Trophoblast cell (in vitro differentiated cells and primary cell): Measurements from ENCODE around the gene EGFR.
A peak's percentile ranks its signal among the peaks of the same experiment; 100 is the strongest.

Experiments used
- DNase-seq, 2 donors: peaks; one replicate each; pipeline ENCODE4 v3.0.0-alpha.2; 2016
- H2AFZ ChIP-seq: 2 replicates; pipeline ENCODE4 v1.6.1; 2013; ENCODE audit warnings: low read length, moderate library complexity, mild to moderate bottlenecking; ENCODE audit not compliant: insufficient read depth, poor library complexity
- H2AK5ac ChIP-seq: 2 replicates; pipeline ENCODE4 v1.6.1; 2013; ENCODE audit warnings: mild to moderate bottlenecking, low read length
- H2BK120ac ChIP-seq: 2 replicates; pipeline ENCODE4 v1.6.1; 2013; ENCODE audit warnings: low read length, mild to moderate bottlenecking, moderate library complexity; ENCODE audit not compliant: insufficient read depth, poor library complexity
- H2BK12ac ChIP-seq: 2 replicates; pipeline ENCODE4 v1.6.1; 2013; ENCODE audit warnings: mild to moderate bottlenecking, low read length, moderate library complexity
- H2BK5ac ChIP-seq: 2 replicates; pipeline ENCODE4 v1.6.1; 2013; ENCODE audit warnings: low read length, low read depth, moderate library complexity, mild to moderate bottlenecking; ENCODE audit not compliant: poor library complexity
- H3K14ac ChIP-seq: 2 replicates; pipeline ENCODE4 v1.6.1; 2013; ENCODE audit warnings: mild to moderate bottlenecking, low read length
- H3K18ac ChIP-seq: 2 replicates; pipeline ENCODE4 v1.6.1; 2013; ENCODE audit warnings: mild to moderate bottlenecking, low read length
- H3K23ac ChIP-seq: 2 replicates; pipeline ENCODE4 v1.6.1; 2013; ENCODE audit warnings: low read length
- H3K27ac ChIP-seq: 2 replicates; pipeline ENCODE4 v1.5.1; 2013; ENCODE audit warnings: low read depth, mild to moderate bottlenecking, inconsistent platforms, low read length, moderate library complexity
- H3K27me3 ChIP-seq: 2 replicates; pipeline ENCODE4 v1.6.1; 2013; ENCODE audit warnings: inconsistent platforms, mild to moderate bottlenecking, low read length, moderate library complexity; ENCODE audit not compliant: insufficient read depth
- H3K36me3 ChIP-seq, 2 experiments: 1 replicate in 1 of 2; 2 replicates in 1 of 2; pipeline ENCODE4 v1.6.1; 2013; ENCODE audit warnings: low read length in 2 of 2, mild to moderate bottlenecking in 2 of 2, moderate library complexity in 1 of 2; ENCODE audit not compliant: insufficient read depth in 2 of 2, control insufficient read depth in 1 of 2
- H3K4ac ChIP-seq: 2 replicates; pipeline ENCODE4 v1.6.1; 2013; ENCODE audit warnings: low read depth, mild to moderate bottlenecking, low read length, moderate library complexity
- H3K4me1 ChIP-seq, 2 experiments: 1 replicate in 1 of 2; 2 replicates in 1 of 2; pipeline ENCODE4 v1.6.1; 2013; ENCODE audit warnings: low read length in 2 of 2, mild to moderate bottlenecking in 2 of 2, moderate library complexity in 1 of 2; ENCODE audit not compliant: insufficient read depth in 2 of 2, control insufficient read depth in 1 of 2
- H3K4me2 ChIP-seq: 2 replicates; pipeline ENCODE4 v1.6.1; 2013; ENCODE audit warnings: inconsistent platforms, mild to moderate bottlenecking, low read length, moderate library complexity
- H3K4me3 ChIP-seq: 2 replicates; pipeline ENCODE4 v1.5.1; 2013; ENCODE audit warnings: mild to moderate bottlenecking, low read depth, low read length, inconsistent platforms
- H3K79me1 ChIP-seq: one replicate; pipeline ENCODE4 v1.6.1; 2013; ENCODE audit warnings: low read length
- H3K79me2 ChIP-seq: 2 replicates; pipeline ENCODE4 v1.6.1; 2013; ENCODE audit warnings: low read length, mild to moderate bottlenecking; ENCODE audit not compliant: control insufficient read depth, insufficient read depth, poor library complexity
- H3K9ac ChIP-seq: 2 replicates; pipeline ENCODE4 v1.6.1; 2013; ENCODE audit warnings: mild to moderate bottlenecking, low read length
- H3K9me3 ChIP-seq: 2 replicates; pipeline ENCODE4 v1.6.1; 2013; ENCODE audit warnings: low read depth, mild to moderate bottlenecking, control low read depth, inconsistent platforms, low read length; ENCODE audit not compliant: insufficient read depth
- H4K12ac ChIP-seq: 2 replicates; pipeline ENCODE4 v1.6.1; 2013; ENCODE audit warnings: low read depth, mild to moderate bottlenecking, low read length, moderate library complexity
- H4K8ac ChIP-seq: 2 replicates; pipeline ENCODE4 v1.6.1; 2013; ENCODE audit warnings: low read depth, mild to moderate bottlenecking, low read length, moderate library complexity
- H4K91ac ChIP-seq: one replicate; pipeline ENCODE4 v1.6.1; 2013; ENCODE audit warnings: low read depth, mild to moderate bottlenecking, low read length, moderate library complexity
- WGBS: extraction: QIAGEN DNeasy Blood & Tissue Kit; methylation state at CpG from one replicate; pipeline ENCODE4 v1.1.7; 2013; ENCODE audit warnings: missing lambda C conversion rate; ENCODE audit not compliant: insufficient read length, insufficient coverage; ENCODE audit errors: extremely low coverage; 5-methylcytosine and 5-hydroxymethylcytosine counted together

The EGFR gene

DNA sequence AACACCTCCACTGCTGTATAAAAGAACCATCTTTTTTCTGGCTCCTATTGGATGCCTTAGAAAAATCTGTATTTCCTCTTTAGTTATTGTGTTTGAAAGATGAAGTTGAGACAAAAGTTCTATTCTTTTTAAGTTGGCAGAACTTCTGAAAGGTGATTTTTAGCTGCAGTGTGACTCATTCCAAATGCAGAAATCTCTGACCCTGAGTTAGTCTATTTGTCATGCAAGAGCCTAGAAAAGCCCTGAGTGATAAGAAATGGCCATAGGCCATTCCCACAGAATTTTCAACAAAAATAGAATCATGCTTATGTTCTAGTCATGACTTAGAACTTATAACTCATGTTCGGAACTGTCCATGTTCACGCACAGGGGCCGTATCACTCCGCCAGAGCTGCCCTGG is 89.1 kb downstream of the EGFR start:
- Histone ChIP-seq H3K9ac (no peak overlapping the region), H2AFZ (no peak overlapping the region), H3K4ac (no peak overlapping the region), H3K9me3 (no peaks in the 10 kb centered on the region), H3K23ac (no peak overlapping the region), H2BK120ac (no peak overlapping the region), H3K27ac (no peak overlapping the region), H3K79me2 (peaks cover 2% of the 10 kb centered on the region), H4K12ac (no peak overlapping the region), H3K18ac (no peak overlapping the region), H4K91ac (no peak overlapping the region), H2AK5ac (no peak overlapping the region), H3K14ac (no peak overlapping the region), H3K4me3 (no peak overlapping the region), H3K4me1 (peaks cover 5 to 22% of the 10 kb centered on the region in 2 experiments), H3K79me1 (no peaks in the 10 kb centered on the region), H2BK12ac (no peak overlapping the region), H4K8ac (no peak overlapping the region), H3K4me2 (no peak overlapping the region), H3K27me3 (no peaks in the 10 kb centered on the region), H2BK5ac (no peak overlapping the region), H3K36me3 (no peaks in the 10 kb centered on the region)
- WGBS: no CpG with 5 or more reads among the region's 4 CpGs
- DNase-seq: peak in 1 of 2 donors; percentile 46

GRCh38 chr7:55108401-55108800 is 89.6 kb downstream of the EGFR start:
- Histone ChIP-seq H3K9me3 (no peaks in the 10 kb centered on the region), H3K27ac (no peak overlapping the region), H3K14ac (no peak overlapping the region), H3K4me1 (peaks cover 5 to 22% of the 10 kb centered on the region in 2 experiments), H2AFZ (no peak overlapping the region), H3K79me1 (no peaks in the 10 kb centered on the region), H2BK5ac (no peak overlapping the region), H3K27me3 (no peaks in the 10 kb centered on the region), H2BK120ac (no peak overlapping the region), H4K91ac (no peak overlapping the region), H3K9ac (no peak overlapping the region), H2AK5ac (no peak overlapping the region), H4K12ac (no peak overlapping the region), H2BK12ac (no peak overlapping the region), H3K4me2 (no peak overlapping the region), H4K8ac (no peak overlapping the region), H3K36me3 (no peaks in the 10 kb centered on the region), H3K23ac (no peak overlapping the region), H3K4ac (no peak overlapping the region), H3K4me3 (no peak overlapping the region), H3K79me2 (peaks cover 2% of the 10 kb centered on the region), H3K18ac (no peak overlapping the region)
- DNase-seq: peak; percentile 63 to 72
- no CpG with 5 or more reads among the region's 5 CpGs for WGBS

GRCh38 chr7:55108818-55109217 is 90.0 kb downstream of the EGFR start:
- no peaks in the 10 kb centered on the region for H3K79me1 ChIP-seq
- H3K14ac ChIP-seq: no peak overlapping the region
- no peak overlapping the region for H3K4me2 ChIP-seq
- H3K36me3 ChIP-seq: no peaks in the 10 kb centered on the region
- no peaks in the 10 kb centered on the region for H3K27me3 ChIP-seq
- H4K91ac ChIP-seq: no peak overlapping the region
- H3K4me1 ChIP-seq: peaks cover 5 to 22% of the 10 kb centered on the region in 2 experiments
- H2AFZ ChIP-seq: no peak overlapping the region
- H2BK12ac ChIP-seq: no peak overlapping the region
- no peak overlapping the region for H2BK120ac ChIP-seq
- no peak overlapping the region for H4K8ac ChIP-seq
- H3K9me3 ChIP-seq: no peaks in the 10 kb centered on the region
- H3K18ac ChIP-seq: no peak overlapping the region
- no peak overlapping the region for H2BK5ac ChIP-seq
- H3K79me2 ChIP-seq: peaks cover 2% of the 10 kb centered on the region
- H3K4me3 ChIP-seq: no peak overlapping the region
- no peak overlapping the region for H3K23ac ChIP-seq
- no peak for DNase-seq
- H4K12ac ChIP-seq: no peak overlapping the region
- H3K27ac ChIP-seq: no peak overlapping the region
- no peak overlapping the region for H3K4ac ChIP-seq
- no peak overlapping the region for H3K9ac ChIP-seq
- no peak overlapping the region for H2AK5ac ChIP-seq
- WGBS: no CpG with 5 or more reads among the region's 3 CpGs

DNA sequence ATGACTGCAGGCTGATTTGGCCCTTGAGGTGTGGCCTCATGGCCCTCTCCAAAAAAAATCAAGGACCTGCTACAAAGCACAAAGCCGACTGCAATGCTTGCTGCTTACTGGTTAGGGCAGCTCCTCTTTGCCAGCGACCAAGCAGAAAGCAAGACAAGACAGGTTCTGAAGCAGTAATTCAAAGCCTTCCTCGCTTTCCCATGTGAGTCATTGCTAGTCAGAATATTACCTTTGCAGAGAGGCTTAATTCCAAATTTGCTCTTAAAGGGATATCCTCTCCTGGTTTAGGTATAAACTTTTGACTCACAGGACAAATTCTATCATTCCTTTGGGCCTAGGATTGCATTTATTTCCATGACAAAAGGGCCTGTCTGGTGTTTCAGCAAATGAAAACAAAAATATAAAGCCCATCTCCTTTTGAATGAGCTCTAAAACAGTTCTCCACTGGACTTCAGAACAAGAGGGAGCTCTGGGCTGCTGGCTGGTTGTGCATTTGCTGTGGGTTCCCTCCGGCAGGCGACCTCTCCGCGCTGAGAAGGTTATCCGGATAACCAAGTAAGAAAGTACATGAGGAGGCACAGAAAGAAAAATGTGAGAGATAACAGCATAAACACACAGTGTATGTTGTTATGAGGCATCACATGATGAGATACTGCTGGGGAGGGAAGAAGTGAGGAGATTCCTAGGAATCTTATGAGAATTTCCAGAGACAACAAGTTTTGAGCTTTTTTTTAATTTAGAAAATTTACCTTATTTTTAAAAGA is 90.8 kb downstream of the EGFR start:
- Histone ChIP-seq H4K91ac (no peak overlapping the region), H2BK12ac (no peak overlapping the region), H3K79me1 (no peaks in the 10 kb centered on the region), H3K4me3 (no peak overlapping the region), H2AK5ac (no peak overlapping the region), H3K36me3 (no peaks in the 10 kb centered on the region), H3K4ac (no peak overlapping the region), H3K14ac (no peak overlapping the region), H3K27me3 (no peaks in the 10 kb centered on the region), H3K79me2 (peaks cover 2% of the 10 kb centered on the region), H4K12ac (no peak overlapping the region), H2AFZ (no peak overlapping the region), H2BK5ac (no peak overlapping the region), H3K9ac (no peak overlapping the region), H3K4me1 (peaks cover 3 to 20% of the 10 kb centered on the region in 2 experiments), H2BK120ac (no peak overlapping the region), H4K8ac (no peak overlapping the region), H3K23ac (no peak overlapping the region), H3K4me2 (no peak overlapping the region), H3K9me3 (no peaks in the 10 kb centered on the region), H3K27ac (no peak overlapping the region), H3K18ac (no peak overlapping the region)
- no CpG with 5 or more reads among the region's 8 CpGs for WGBS
- no peak for DNase-seq
